ENCODE results near the gene ABHD15.

ABHD15 gene

DNA sequence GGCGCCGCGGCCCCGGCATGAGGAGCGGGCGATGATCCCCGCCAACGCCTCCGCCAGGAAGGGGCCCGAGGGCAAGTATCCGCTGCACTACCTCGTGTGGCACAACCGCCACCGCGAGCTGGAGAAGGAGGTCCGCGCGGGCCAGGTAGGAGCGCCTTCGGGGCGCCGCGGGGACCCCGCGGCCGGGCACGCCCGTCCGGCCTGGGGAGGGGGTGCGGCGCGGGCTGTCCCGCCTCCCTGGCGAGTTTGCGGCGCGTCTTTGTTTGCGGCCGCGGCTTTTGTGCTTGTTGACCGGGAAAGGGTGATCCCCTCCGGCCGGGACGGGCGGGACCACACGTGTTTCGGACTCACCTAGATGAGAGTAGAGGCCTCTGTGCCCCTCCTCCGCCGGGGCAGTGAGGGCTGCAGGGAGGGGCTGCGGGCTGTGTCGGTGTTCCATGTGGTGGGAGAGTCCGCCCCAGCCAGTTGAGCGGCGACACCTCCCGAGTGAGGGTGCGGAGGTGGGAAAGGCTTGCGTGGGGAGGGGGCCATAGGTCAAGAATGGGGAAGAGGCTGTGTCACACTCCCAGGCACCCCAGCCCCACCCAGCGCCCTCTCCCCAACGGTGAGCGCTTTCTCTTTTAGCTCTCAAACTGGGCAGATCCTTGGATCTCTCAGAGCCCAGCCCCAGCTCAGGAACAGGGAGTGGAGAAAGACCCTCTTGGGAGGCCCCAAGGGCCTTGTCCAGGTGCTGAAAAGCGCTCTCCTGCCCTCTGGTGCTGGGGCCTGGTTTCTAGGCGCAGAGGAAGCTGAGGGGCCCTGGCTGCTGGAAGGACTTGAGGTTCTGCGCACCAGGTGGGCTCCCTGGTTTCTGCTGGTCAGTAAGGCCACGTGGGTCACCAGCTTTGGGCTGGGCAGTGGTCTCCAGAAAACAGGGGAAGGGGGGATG lies 27.0 kb upstream of the ABHD15 start:
- DNase-seq: peak; percentile 51

- DNase-seq: peak; percentile 87
These were observed 26.2 kb upstream of the ABHD15 start, which contains the start of gene ANKRD13B for GRCh38 chr17:29592850-29593551. ANKRD13B (plus strand) TSS chr17:29593132; CDS start chr17:29593622, 490 bp downstream.

DNA sequence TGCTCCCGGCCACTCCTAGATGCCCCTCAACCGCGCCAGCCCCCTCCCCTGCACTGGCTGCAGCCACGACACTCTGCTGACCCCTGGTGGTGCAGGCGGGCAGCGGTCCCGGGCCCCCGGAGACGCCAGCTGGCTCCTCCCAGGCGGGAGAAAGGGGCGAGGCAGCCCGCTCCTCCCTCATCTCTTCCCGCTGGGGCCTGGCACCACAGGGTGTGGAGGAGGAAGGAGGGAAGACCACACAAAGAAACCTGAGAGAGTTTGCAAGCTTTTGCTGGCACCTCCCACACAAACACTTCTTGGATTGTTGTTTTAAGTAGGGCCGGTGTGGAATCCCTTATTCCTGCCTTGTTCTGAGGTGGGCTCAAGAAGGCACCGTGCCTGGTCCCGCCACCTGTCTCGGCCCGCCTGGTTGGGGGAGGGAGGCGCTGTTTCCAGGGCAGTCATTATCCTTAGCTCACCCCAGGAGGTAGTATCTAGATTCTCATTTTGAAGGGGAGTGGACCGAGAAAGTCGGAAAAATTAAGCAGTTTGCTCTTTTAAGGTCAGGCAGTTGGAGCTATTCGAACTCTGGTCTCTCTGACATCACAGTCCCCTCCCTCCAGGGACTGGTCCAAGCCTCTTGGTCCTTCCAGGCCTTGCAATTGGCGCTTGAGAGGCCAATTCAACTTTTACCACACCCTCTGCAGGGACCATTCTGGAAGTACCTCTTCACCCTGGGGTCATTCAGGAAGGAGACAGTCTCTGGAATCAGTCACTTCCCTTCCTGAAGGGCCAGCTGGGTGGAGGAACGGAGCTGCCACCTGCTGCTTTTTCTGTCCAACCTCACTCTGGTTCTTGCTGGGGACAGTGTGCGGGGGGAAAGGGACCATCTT lies 25.1 kb upstream of the ABHD15 start:
- peak; percentile 93 for DNase-seq

- DNase-seq: peak; percentile 82
These were observed 24.4 kb upstream of the ABHD15 start for GRCh38 chr17:29591146-29591736.

GRCh38 chr17:29590411-29591145 lies 23.7 kb upstream of the ABHD15 start:
- DNase-seq: peak; percentile 93

- DNase-seq: peak; percentile 72
These were observed 22.9 kb upstream of the ABHD15 start, which contains the start of gene GIT1 for GRCh38 chr17:29589524-29590410. GIT1 (minus strand) TSS chr17:29589648; CDS start chr17:29589378, 270 bp downstream.

DNA sequence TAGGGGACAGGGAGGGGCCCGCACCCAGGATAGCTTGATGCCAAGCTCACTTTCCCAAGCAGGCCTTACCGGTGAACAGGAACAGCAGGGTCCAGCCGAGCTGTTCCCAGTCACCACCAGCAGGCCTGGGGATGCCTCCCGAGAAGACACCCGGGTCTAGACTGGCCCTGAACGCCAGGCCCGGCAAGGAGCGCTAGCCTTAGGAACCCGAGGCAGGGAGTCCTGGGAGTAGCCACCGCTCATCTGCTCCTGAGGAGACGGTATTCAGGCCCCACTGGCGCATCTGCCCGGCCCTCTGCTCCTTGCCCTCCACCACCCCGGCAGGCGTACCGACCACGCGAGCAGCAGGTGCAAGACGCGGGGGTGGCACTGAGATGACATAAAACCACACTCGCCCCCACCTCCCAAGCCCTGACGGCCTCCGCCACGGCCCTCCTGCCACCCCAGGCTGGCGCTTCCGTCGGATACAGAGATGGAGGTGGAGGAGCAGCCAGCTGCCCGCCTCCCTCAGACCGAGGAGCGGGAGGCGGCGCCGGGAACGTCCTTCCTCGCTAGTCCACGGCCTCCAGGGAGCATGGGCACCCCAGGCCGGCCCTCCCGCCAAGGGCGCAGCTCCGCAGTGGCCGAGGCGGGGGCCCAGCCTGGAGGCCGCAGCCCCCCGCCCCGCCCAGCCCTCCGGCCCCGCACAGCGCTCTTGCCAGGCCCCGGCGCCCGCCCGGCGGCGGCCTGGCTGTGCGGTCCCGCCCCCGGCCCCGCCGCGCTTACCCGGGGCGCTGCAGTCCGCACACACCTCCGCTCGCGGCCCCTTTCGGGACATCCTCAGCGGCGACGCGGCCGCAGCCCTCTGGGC lies 21.9 kb upstream of the ABHD15 start:
- DNase-seq: peak; percentile 11

DNA sequence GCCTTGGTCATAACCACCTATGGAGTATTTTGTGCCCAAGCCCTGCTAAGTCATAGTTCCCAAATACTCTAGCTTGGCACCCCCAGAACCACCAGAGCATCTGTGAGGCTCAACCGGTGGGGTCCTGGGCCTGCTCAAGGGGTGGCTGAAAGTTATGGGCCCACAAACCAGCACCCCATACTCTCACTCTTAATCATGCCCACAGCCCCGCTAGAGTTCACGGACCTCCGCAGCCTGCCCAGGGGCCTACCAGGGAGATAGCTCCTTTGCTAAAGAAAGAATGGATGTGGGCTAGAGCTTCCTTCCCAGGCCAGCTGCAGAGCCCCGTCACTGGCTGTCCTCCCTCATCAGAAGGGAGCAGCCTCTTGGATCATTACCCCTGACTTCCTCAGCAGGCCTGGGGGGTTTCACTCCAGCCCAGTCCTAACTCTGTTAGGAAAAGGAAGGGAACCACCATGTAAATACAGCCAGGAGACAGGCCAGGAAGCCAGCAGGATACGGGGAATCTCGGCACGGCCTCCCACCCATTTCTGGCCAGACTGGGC lies 21.3 kb upstream of the ABHD15 start:
- DNase-seq: no peak

DNA sequence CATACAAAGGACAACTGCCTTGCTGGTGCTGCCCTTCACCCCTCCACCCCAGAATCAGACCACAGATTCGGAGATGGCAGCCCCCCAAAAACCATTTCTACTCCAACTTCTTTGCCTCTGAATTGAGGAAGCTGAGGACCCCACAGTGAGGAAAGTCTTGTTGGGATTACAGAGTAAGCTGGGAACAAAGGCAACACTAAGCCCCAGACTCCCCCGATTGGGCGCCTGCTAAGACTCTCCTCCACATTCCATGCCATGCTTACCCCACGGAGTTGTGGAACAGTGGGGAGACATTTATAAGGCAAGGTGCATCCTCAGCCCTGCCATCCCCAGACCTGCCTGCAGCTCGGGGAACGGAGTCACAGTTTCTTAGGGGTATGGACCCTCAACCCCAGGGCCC lies 20.8 kb upstream of the ABHD15 start:
- no peak for DNase-seq

DNA sequence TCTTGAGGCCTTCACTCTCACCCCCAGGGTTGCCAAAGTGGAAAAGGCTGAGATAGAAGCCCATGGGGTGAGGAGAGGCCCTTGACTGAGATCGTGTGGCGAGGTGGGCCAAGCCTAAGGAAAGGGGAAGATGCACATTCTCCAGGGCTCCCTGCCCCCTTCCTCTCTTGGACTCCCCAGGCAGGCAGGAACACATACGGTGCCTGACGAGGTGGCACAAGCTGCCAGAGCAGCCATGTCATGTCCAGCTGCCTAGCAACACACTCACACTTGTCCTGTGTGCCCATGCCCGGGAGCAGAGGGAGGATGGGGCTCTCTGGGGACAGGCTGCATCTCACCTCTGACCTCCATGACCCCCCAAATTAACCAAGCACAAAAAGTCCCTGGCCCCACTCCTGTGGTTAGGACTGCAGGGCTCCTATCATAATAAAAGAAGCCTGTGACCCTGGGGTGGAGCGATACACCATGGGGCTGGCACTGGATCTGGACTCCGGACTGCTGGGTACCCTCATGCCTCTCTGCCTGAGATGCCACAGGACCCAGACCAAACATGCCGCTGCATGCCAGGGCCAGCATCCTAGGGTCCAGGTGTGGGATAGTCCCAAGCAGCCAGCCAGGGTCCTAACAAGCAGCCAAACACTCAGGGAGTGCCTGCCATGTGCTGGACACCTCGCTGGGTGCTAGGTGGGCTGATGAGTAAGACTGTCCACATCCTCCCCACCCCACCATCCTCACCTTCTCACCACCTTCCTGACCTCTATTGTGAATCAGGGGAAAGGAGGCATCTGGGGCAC lies 20.0 kb upstream of the ABHD15 start:
- no peak for DNase-seq

DNA sequence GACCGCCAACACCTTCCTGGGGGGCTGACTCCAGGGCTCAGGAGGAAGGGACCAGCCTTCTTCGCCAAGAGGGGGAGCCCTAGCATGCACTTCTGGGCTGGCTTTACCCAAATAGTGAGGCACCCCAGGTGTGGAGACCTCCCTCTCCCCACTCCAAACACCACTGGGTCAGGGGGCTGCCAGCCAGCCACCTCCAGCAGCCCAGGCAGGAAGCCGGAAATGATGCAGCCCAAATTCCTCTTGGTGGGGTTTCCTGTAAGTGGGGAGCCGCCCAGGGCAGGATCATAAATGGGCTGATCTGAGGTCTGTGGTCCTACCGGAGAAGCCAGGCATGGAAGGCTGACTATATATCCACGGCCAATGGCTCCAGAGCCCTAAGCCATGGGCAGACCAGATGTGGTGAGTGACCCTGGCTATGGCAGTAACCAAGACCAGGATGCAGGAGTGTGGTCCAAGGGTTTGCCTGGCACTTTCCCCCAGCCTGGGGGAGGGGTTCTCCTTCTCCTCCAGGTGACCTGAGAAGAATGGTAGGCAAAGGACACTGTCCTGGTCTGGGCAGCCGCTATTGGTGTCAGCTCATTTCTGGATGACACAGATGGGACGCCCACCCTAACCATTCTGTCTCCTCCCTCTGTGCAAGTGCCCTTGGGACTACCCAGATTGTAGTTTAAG lies 18.4 kb upstream of the ABHD15 start:
- DNase-seq: no peak

GRCh38 chr17:29584452-29585079 lies 17.7 kb upstream of the ABHD15 start:
- DNase-seq: no peak

GRCh38 chr17:29583324-29584248 lies 16.7 kb upstream of the ABHD15 start:
- peak; percentile 93 for DNase-seq

GRCh38 chr17:29582772-29583171 lies 15.9 kb upstream of the ABHD15 start:
- no peak for DNase-seq

DNA sequence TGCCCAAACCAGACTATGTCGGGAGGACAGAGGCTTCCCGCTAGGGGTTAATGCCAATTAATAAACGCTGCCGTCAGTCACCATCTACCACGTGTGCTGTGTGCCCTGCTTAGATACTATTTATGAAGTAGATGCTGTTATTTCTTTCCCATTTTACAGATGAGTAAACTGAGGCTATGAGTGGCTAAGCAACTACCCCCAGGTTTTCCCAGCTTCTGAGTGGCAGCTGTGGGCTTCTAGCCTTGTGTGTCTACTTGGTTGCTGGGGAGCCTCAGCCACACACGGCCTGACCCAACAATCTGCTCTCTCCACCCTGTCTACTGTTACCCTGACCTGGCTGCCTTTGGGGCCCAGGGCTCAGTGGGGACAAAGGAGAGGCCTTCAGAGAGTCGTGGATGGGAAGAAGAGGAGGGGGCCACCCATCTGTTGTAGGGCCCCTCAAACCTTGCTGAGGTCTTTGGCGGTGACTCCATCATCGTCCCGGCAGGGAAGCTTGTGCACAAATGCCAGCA lies 15.5 kb upstream of the ABHD15 start:
- peak; percentile 55 for DNase-seq

Measured in NCI-H2171 treated with DMSO at 0.1 percent for 48 hours (cell line).